Panc1 (cell line): Measurements from ENCODE around the gene PSMG1. TPM values are rescaled to one million over a fixed set of nuclear protein-coding genes. Genes with fewer than 3 reads are reported as not detected.

ENCODE experiments used
- ATAC-seq: fragments of 200-7000 bp; cut with Tn5 transposase; 2 replicates; pipeline ENCODE4 v1.9.1; 2020; ENCODE audit warnings: mild to moderate bottlenecking, moderate library complexity
- BruUV-seq: library from RNA; stranded (reverse); fragments of 400-500 nt; replicated peaks from 2 replicates; lab custom pipeline; 2021; lab: Mats Ljungman, UMichigan
- CTCF ChIA-PET: fragments of 300-600 bp; sonication (Branson Sonifier 250); formaldehyde crosslinking; loops from one replicate; lab custom pipeline; 2022; ENCODE audit warnings: antibody characterized with exemption; lab: Charles Lee
- POLR2A ChIA-PET: fragments of 300-600 bp; sonication (Branson Sonifier 250); formaldehyde crosslinking; loops from one replicate; lab custom pipeline; 2022; ENCODE audit warnings: antibody characterized with exemption; lab: Charles Lee
- DNase-seq: peaks from one replicate; pipeline ENCODE4 v3.0.0-alpha.2; 2010; ENCODE audit warnings: low read depth, low spot score
- H3K27ac ChIP-seq: 2 replicates; pipeline ENCODE4 v1.5.1; 2011; ENCODE audit warnings: mild to moderate bottlenecking, low read length, inconsistent platforms
- H3K27me3 ChIP-seq: fragments of 200-500 bp; sonication (Bioruptor generic); 2 replicates; pipeline ENCODE4 v1.6.0; 2014; ENCODE audit warnings: low read length, inconsistent platforms; ENCODE audit not compliant: control insufficient read depth, insufficient read depth
- H3K36me3 ChIP-seq: fragments of 200-500 bp; sonication (Bioruptor generic); 2 replicates; pipeline ENCODE4 v1.5.1; 2014; ENCODE audit warnings: inconsistent platforms, mild to moderate bottlenecking, low read length, moderate library complexity; ENCODE audit not compliant: control insufficient read depth, insufficient read depth
- H3K4me1 ChIP-seq: 2 replicates; pipeline ENCODE4 v1.5.1; 2011; ENCODE audit warnings: inconsistent platforms, mild to moderate bottlenecking, low read length, moderate library complexity; ENCODE audit not compliant: control insufficient read depth, insufficient read depth
- H3K4me3 ChIP-seq, 2 experiments: 2 replicates each; pipeline ENCODE4 v1.5.1; 2011 to 2012; ENCODE audit warnings: low read depth in 2 of 2, low read length in 2 of 2, mild to moderate bottlenecking in 2 of 2, inconsistent platforms in 1 of 2, moderate library complexity in 1 of 2
- H3K9me3 ChIP-seq: fragments of 200-500 bp; sonication (Bioruptor generic); 2 replicates; pipeline ENCODE4 v1.5.1; 2014; ENCODE audit warnings: low read depth, mild to moderate bottlenecking, inconsistent platforms, low read length, moderate library complexity; ENCODE audit not compliant: control insufficient read depth, insufficient read depth
- POLR2AphosphoS5 ChIP-seq: IDR thresholded peaks from 2 replicates; pipeline ENCODE4 v1.6.1; 2012; ENCODE audit warnings: mild to moderate bottlenecking, low read depth, low read length, moderate library complexity
- REST ChIP-seq, 2 experiments: IDR thresholded peaks; 2 replicates each; pipeline ENCODE4 v1.6.1; 2011 to 2012; ENCODE audit warnings: low read depth in 2 of 2, control low read depth in 1 of 2, low read length in 1 of 2, mild to moderate bottlenecking in 1 of 2, moderate library complexity in 1 of 2; ENCODE audit not compliant: insufficient read depth in 1 of 2
- SIN3A ChIP-seq: IDR thresholded peaks from 2 replicates; pipeline ENCODE4 v1.6.1; 2012; ENCODE audit warnings: low read depth, mild to moderate bottlenecking, low read length, moderate library complexity, borderline replicate concordance; ENCODE audit not compliant: insufficient read depth
- TCF7L2 ChIP-seq: IDR thresholded peaks from 2 replicates; pipeline ENCODE4 v1.6.1; 2011; ENCODE audit warnings: mild to moderate bottlenecking, low read depth, low read length, inconsistent platforms
- in situ Hi-C: cut with HindIII; loops from 2 replicates; pipeline ENCODE4 v1.10.0; 2016; ENCODE audit warnings: low sequenced_read_pairs, low pct_unique_long_range_greater_than_20kb
- intact Hi-C: fragments of 100-400 bp; cut with micrococcal nuclease; formaldehyde crosslinking; loops from one replicate; pipeline ENCODE4 v1.10.0; 2022; ENCODE audit not compliant: unreplicated experiment
- total RNA-seq: library from RNA; stranded (reverse); gene quantifications from one replicate; pipeline ENCODE4 v1.2.1, GENCODE V29; 2021; ENCODE audit not compliant: unreplicated experiment
- TF ChIP-seq, protein P1 (sequence below): fragments of 450-650 bp; IDR thresholded peaks from 2 replicates; pipeline ENCODE4 v1.5.1; 2017; ENCODE audit warnings: mild to moderate bottlenecking

PSMG1 gene
- total RNA-seq, 1 experiment from 2014 or later: 70.0 TPM

GRCh38 chr21:39178421-39178820, 4.8 kb downstream of the PSMG1 start:
- no peaks in the 10 kb centered on the region for H3K27me3 ChIP-seq
- no peak overlapping the region for H3K4me3 ChIP-seq
- in situ Hi-C loops: no loop called here
- ChIA-PET POLR2A (no interaction called here), CTCF (no interaction called here)
- ATAC-seq: no peak
- no TSS peak for BruUV-seq
- H3K4me1 ChIP-seq: peaks cover 4% of the 10 kb centered on the region; the same call in 1 of the 2 replicates
- no peak for TF ChIP-seq TCF7L2
- no peak for TF ChIP-seq SIN3A
- TF ChIP-seq, protein P1, sequence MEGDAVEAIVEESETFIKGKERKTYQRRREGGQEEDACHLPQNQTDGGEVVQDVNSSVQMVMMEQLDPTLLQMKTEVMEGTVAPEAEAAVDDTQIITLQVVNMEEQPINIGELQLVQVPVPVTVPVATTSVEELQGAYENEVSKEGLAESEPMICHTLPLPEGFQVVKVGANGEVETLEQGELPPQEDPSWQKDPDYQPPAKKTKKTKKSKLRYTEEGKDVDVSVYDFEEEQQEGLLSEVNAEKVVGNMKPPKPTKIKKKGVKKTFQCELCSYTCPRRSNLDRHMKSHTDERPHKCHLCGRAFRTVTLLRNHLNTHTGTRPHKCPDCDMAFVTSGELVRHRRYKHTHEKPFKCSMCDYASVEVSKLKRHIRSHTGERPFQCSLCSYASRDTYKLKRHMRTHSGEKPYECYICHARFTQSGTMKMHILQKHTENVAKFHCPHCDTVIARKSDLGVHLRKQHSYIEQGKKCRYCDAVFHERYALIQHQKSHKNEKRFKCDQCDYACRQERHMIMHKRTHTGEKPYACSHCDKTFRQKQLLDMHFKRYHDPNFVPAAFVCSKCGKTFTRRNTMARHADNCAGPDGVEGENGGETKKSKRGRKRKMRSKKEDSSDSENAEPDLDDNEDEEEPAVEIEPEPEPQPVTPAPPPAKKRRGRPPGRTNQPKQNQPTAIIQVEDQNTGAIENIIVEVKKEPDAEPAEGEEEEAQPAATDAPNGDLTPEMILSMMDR: no peak
- intact Hi-C loops: no loop called here
- H3K36me3 ChIP-seq: peaks cover 21% of the 10 kb centered on the region
- no peak overlapping the region for H3K27ac ChIP-seq
- DNase-seq: no peak
- H3K9me3 ChIP-seq: no peaks in the 10 kb centered on the region

GRCh38 chr21:39176271-39176709, 7.0 kb downstream of the PSMG1 start:
- no peaks in the 10 kb centered on the region for H3K9me3 ChIP-seq
- CTCF ChIA-PET: no interaction called here
- DNase-seq (no peak), ATAC-seq (no peak)
- H3K4me1 ChIP-seq: no peaks in the 10 kb centered on the region; the same call in 1 of the 2 replicates
- H3K27me3 ChIP-seq: no peaks in the 10 kb centered on the region
- no peak overlapping the region for H3K4me3 ChIP-seq
- no TSS peak for BruUV-seq
- in situ Hi-C loops: no loop called here
- intact Hi-C loops: no loop called here
- no peak for TF ChIP-seq REST (IDR thresholded peaks at IDR 0.05; ENCODE audit: insufficient read depth in 1 of 2, low read depth in 2 of 2, low read length in 1 of 2)
- TF ChIP-seq TCF7L2: no peak
- no peak for TF ChIP-seq POLR2AphosphoS5
- TF ChIP-seq, protein P1: no peak
- TF ChIP-seq SIN3A: no peak
- POLR2A ChIA-PET: interaction anchor here (0.6 kb wide), 1 partner anchor 178 kb away, joined by 9 read pairs; no protein-coding TSS in a partner anchor
- no peak overlapping the region for H3K27ac ChIP-seq
- H3K36me3 ChIP-seq: peaks cover 18% of the 10 kb centered on the region
